Breast epithelium (tissue), 4 donors: Measurements from ENCODE around the gene RTL10. TPM values are rescaled to one million over a fixed set of nuclear protein-coding genes. Genes with fewer than 3 reads are reported as not detected.
A peak's percentile ranks its signal among the peaks of the same experiment; 100 is the strongest.

Source experiments
- DNase-seq, 2 donors: peaks; one replicate each; pipeline ENCODE4 v3.0.0-alpha.2; 2019; ENCODE audit warnings: low spot score in 2 of 2
- H3K27ac ChIP-seq, 2 donors: fragments of 200-600 bp; sonication (generic) in 1 of 2; one replicate each; pipeline ENCODE4 v1.5.1; 2016 to 2019; ENCODE audit warnings: mild to moderate bottlenecking in 1 of 2
- H3K27me3 ChIP-seq, 2 donors: fragments of 200-600 bp; sonication (generic) in 1 of 2; one replicate each; pipeline versions ENCODE4 v1.5.1 to v1.6.0; 2017 to 2019; ENCODE audit warnings: control low read depth in 1 of 2, mild to moderate bottlenecking in 1 of 2
- H3K36me3 ChIP-seq: fragments of 200-600 bp; one replicate; pipeline ENCODE4 v1.5.1; 2019
- H3K4me1 ChIP-seq, 2 donors: fragments of 200-600 bp; sonication (generic); one replicate each; pipeline ENCODE4 v1.5.1; 2016 to 2019; ENCODE audit warnings: control low read depth in 1 of 2
- H3K4me3 ChIP-seq, 3 donors: fragments of 200-600 bp; sonication (generic); 1 replicate in 2 of 3; 2 replicates in 1 of 3; pipeline ENCODE4 v1.5.1; 2016 to 2019; ENCODE audit warnings: mild to moderate bottlenecking in 3 of 3, moderate library complexity in 2 of 3
- H3K9me3 ChIP-seq, 2 donors: fragments of 200-600 bp; sonication (generic) in 1 of 2; one replicate each; pipeline ENCODE4 v1.5.1; 2016 to 2019; ENCODE audit warnings: control low read depth in 1 of 2
- POLR2A ChIP-seq: fragments of 450-650 bp; IDR thresholded peaks from one replicate; pipeline ENCODE4 v1.6.1; 2016; ENCODE audit warnings: antibody characterized with exemption, mild to moderate bottlenecking, moderate library complexity
- POLR2AphosphoS5 ChIP-seq, 3 donors: sonication (generic); formaldehyde crosslinking; IDR thresholded peaks; one replicate each; pipeline ENCODE4 v1.6.1; 2017; ENCODE audit warnings: antibody characterized with exemption in 3 of 3
- intact Hi-C: fragments of 100-400 bp; cut with DNase I; formaldehyde crosslinking; loops from one replicate; pipeline ENCODE4 v1.15.1; 2023; ENCODE audit warnings: low total_unique reads
- total RNA-seq, 3 donors: library from RNA; depleted of rRNA; stranded (reverse); fragments of >200 nt; gene quantifications; one replicate each; pipeline ENCODE4 v1.1.0, GENCODE V29; 2016
- TF ChIP-seq, protein P1 (sequence below), 3 donors: fragments of 450-650 bp; IDR thresholded peaks; one replicate each; pipeline ENCODE4 v1.5.1; 2016 to 2017; ENCODE audit warnings: antibody characterized with exemption in 3 of 3, mild to moderate bottlenecking in 3 of 3, moderate library complexity in 3 of 3

The RTL10 gene
- total RNA-seq, 3 donors from 2014 or later = 6.7 to 21.5 (median 14.1) TPM

DNA sequence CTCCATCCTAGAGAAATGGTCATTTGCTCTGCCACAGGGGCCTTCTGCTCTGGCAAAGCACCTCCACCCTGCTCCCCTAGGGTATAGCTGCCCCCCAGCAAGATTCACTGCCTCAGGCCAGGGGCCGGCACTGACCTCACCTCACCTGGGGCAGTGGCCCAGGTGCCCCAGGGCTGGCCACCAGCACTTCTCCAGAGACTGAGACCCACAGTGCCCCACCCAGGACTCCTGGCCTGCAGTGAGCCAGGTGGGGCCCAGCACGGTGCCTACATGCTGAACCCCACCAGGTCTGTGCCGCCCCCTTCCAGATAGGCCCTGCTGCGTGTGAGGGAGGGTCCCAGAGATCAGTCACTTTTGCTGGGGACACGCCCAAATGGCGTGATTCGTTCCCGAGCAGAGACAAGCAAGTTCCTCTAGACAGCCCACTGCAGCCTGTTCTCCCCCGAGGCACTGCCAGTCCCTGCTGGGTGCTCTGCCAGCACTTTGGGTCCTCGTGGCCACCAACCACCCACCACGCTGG is 10.8 kb downstream of the RTL10 start:
- intact Hi-C loops = loop anchor here (1.0 kb wide), 1 partner anchor 27 kb away; no protein-coding TSS in a partner anchor
- H3K36me3 ChIP-seq = no peaks in the 10 kb centered on the region
- no peaks in the 10 kb centered on the region for H3K27me3 ChIP-seq
- H3K9me3 ChIP-seq = peaks cover 0 to 5% of the 10 kb centered on the region in 2 donors
- peak overlapping the region; percentile 71 to 93 for H3K27ac ChIP-seq
- H3K4me1 ChIP-seq = peaks cover 27 to 31% of the 10 kb centered on the region in 2 donors
- DNase-seq = no peak
- H3K4me3 ChIP-seq = peak overlapping the region in 1 of 3 donors; percentile 36
- TF ChIP-seq POLR2AphosphoS5 (IDR thresholded peaks at IDR 0.05) (peak in 1 of 3 donors; percentile 4), POLR2A (no peak)
- TF ChIP-seq, protein P1, sequence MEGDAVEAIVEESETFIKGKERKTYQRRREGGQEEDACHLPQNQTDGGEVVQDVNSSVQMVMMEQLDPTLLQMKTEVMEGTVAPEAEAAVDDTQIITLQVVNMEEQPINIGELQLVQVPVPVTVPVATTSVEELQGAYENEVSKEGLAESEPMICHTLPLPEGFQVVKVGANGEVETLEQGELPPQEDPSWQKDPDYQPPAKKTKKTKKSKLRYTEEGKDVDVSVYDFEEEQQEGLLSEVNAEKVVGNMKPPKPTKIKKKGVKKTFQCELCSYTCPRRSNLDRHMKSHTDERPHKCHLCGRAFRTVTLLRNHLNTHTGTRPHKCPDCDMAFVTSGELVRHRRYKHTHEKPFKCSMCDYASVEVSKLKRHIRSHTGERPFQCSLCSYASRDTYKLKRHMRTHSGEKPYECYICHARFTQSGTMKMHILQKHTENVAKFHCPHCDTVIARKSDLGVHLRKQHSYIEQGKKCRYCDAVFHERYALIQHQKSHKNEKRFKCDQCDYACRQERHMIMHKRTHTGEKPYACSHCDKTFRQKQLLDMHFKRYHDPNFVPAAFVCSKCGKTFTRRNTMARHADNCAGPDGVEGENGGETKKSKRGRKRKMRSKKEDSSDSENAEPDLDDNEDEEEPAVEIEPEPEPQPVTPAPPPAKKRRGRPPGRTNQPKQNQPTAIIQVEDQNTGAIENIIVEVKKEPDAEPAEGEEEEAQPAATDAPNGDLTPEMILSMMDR (IDR thresholded peaks at IDR 0.05) = no peak

DNA sequence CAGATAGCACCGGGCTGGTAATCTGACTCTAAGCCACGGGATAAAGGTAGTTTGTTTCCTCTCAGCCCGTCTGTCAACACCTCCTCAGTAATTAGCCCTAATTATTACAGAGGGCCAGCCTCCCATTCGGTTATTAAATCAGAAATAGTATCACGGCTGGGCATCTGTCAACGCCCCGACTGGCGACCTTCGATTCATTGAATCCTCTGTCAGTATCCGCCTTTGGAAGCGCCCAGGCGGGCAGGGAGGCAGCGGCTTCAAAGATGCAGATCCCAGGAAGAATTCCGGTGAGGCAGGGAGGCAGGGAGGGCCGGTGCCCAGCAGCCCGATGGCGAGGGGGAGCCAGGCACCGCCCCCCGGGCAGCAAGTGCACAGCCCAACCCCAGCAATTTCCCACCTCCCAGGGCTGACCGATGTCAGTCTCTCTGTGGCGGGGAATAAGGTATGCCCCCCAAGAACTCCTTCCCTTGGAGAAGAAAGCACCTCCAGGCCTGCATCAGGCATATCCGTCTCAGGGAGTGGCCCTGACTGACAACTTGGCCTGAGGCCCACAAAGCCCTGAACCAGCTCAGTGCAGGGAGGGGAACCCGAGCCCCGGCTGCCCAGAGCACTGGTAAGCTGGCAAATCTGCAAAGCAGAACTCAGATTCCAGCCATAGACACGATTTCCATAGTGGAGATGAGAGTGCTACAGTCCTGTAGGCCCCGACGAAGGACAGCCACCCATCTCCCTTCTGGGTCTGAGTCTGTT is 11.4 kb downstream of the RTL10 start:
- TF ChIP-seq, protein P1 (IDR thresholded peaks at IDR 0.05) = no peak
- TF ChIP-seq POLR2AphosphoS5 (IDR thresholded peaks at IDR 0.05) (no peak), POLR2A (no peak)
- H3K4me1 ChIP-seq = peaks cover 22 to 25% of the 10 kb centered on the region in 2 donors
- H3K36me3 ChIP-seq = no peaks in the 10 kb centered on the region
- H3K4me3 ChIP-seq = no peak overlapping the region
- peak overlapping the region; percentile 71 to 93 for H3K27ac ChIP-seq
- H3K27me3 ChIP-seq = no peaks in the 10 kb centered on the region
- intact Hi-C loops = no loop called here
- no peak for DNase-seq
- H3K9me3 ChIP-seq = peaks cover 0 to 5% of the 10 kb centered on the region in 2 donors

DNA sequence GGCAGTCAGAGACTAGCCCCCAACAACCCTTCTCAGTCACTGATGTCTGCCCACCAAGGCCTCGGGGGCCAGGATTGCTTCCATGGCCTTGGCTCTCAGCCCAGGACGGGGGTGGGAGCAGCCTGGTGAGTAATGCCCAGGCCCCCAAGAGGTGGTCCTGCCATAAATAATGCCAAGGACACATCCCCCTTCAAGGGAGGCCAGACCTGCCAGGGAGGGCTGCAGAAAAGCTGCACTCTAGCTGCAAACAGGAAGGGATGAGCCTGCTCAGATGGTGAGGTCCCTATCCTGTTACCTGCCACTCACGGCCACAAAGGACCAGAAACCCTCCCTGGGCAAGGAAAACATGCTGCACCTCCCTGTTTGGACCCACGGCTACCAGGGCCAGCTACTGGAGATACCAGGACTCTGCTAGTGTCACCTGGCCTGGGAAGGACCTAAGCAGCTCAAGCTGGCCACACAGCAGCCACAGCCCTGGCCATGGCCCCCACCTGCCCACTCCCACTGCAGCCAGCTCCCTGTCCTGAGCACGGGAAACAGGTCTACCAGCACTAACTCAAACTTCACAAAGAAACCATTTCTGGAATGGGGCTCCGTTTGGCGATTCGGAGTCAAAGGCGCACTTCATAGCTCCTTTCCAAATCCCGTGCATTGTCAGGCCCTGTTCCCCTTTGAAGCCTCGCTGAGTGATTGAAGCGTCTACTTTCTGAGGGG is 12.1 kb downstream of the RTL10 start:
- peaks cover 0 to 5% of the 10 kb centered on the region in 2 donors for H3K9me3 ChIP-seq
- no peaks in the 10 kb centered on the region for H3K27me3 ChIP-seq
- H3K36me3 ChIP-seq = no peaks in the 10 kb centered on the region
- DNase-seq = no peak
- peak overlapping the region; percentile 26 to 71 for H3K27ac ChIP-seq
- TF ChIP-seq POLR2AphosphoS5 (IDR thresholded peaks at IDR 0.05) (no peak), POLR2A (no peak)
- TF ChIP-seq, protein P1 (IDR thresholded peaks at IDR 0.05) = no peak
- no peak overlapping the region for H3K4me3 ChIP-seq
- intact Hi-C loops = no loop called here
- peaks cover 18 to 21% of the 10 kb centered on the region in 2 donors for H3K4me1 ChIP-seq

DNA sequence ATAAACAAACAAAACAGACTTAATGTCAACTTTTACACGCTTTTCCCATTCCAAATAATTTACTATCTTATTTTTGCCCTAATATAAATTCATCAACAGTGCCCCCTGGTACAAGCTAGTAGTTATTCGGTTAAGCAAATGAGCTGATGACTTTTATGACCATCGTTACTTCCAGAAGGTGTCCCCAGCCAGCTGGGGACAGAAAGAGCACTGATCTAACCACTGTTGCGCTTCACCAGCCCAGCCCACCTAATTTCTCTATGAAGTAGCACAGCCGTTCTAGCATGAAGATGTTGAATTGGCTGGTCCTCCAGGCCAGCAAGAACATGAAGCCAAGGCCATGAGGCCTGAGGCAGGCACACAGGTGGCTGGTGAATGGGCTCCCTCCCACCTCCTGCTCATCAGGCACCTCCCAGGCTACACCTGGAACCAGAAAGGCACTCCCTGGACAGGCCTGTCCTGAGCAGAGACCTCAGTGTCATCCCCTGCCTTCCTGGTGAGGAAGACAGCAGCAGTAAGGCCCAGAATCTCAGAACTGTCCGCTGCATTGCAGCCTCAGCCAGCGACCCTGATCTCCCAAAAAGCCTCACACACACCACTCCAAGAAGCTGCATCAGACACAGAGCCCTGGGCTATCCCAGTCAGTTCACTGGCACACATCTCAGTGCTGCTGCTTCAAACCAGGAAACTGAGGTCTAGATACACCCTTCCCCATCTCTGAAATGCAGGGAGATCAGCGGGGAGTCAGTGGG is 12.9 kb downstream of the RTL10 start:
- H3K27ac ChIP-seq = no peak overlapping the region

More for the DNA sequence above, 12.9 kb downstream of the RTL10 start:
- Histone ChIP-seq H3K4me3 (no peak overlapping the region), H3K27me3 (no peaks in the 10 kb centered on the region), H3K4me1 (peaks cover 18 to 21% of the 10 kb centered on the region in 2 donors), H3K9me3 (peaks cover 0 to under 1% of the 10 kb centered on the region in 2 donors), H3K36me3 (no peaks in the 10 kb centered on the region)
- intact Hi-C loops = no loop called here
- no peak for DNase-seq
- TF ChIP-seq POLR2A (no peak), POLR2AphosphoS5 (IDR thresholded peaks at IDR 0.05) (no peak)
- TF ChIP-seq, protein P1 (IDR thresholded peaks at IDR 0.05) = no peak
